NB4 (cell line): ENCODE measurements around the gene LRRC55.

ENCODE experiments used
- POLR2A ChIP-seq: IDR thresholded peaks from 2 replicates; pipeline ENCODE4 v1.6.1; 2011; ENCODE audit warnings: mild to moderate bottlenecking; ENCODE audit not compliant: insufficient read length; ENCODE audit errors: extremely low read depth
- TF ChIP-seq, protein P1 (sequence below): IDR thresholded peaks from one replicate; pipeline ENCODE4 v1.5.1; 2012; ENCODE audit warnings: low read depth, low read length

DNA sequence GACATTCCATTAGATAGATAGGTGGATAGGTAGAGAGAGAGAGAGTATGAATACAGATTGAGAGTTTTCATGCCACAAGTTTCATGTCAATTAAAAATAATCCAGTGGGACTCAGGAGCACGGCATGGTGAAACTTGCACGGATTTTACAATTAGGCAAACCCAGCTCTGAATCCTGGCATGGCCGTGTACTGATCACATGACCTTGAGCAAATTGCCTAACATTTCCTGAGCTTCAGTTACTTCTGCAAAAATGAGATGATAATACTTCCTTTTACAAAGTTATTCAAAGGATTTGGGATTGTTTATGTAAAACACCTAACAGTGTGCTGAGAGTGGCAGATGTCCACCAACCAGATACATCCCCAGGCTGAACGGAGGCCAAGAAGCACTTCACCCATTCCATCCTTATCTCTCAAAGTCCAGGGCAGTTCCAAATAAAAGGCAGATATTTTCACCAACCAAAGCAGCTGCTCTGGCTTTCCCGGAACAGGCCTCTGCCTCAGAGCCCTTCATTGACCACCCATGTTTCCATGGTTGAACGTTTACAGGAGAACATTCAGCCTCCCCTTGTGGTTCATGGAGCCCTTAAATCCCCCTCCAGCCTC lies 37.4 kb downstream of the LRRC55 start:
- TF ChIP-seq POLR2A: no peak
- TF ChIP-seq, protein P1, sequence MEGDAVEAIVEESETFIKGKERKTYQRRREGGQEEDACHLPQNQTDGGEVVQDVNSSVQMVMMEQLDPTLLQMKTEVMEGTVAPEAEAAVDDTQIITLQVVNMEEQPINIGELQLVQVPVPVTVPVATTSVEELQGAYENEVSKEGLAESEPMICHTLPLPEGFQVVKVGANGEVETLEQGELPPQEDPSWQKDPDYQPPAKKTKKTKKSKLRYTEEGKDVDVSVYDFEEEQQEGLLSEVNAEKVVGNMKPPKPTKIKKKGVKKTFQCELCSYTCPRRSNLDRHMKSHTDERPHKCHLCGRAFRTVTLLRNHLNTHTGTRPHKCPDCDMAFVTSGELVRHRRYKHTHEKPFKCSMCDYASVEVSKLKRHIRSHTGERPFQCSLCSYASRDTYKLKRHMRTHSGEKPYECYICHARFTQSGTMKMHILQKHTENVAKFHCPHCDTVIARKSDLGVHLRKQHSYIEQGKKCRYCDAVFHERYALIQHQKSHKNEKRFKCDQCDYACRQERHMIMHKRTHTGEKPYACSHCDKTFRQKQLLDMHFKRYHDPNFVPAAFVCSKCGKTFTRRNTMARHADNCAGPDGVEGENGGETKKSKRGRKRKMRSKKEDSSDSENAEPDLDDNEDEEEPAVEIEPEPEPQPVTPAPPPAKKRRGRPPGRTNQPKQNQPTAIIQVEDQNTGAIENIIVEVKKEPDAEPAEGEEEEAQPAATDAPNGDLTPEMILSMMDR: no peak
